GM18907 (cell line): Measurements from ENCODE around the gene IVL.

Experiments
- ATAC-seq: cut with Tn5 transposase; IDR thresholded peaks from one replicate; pipeline ENCODE4 v1.9.1; 2021; ENCODE audit warnings: mild to moderate bottlenecking, moderate library complexity; ENCODE audit not compliant: unreplicated experiment

IVL gene

GRCh38 chr1:152946248-152946647, 37.9 kb downstream of the IVL start:
- ATAC-seq: no peak

DNA sequence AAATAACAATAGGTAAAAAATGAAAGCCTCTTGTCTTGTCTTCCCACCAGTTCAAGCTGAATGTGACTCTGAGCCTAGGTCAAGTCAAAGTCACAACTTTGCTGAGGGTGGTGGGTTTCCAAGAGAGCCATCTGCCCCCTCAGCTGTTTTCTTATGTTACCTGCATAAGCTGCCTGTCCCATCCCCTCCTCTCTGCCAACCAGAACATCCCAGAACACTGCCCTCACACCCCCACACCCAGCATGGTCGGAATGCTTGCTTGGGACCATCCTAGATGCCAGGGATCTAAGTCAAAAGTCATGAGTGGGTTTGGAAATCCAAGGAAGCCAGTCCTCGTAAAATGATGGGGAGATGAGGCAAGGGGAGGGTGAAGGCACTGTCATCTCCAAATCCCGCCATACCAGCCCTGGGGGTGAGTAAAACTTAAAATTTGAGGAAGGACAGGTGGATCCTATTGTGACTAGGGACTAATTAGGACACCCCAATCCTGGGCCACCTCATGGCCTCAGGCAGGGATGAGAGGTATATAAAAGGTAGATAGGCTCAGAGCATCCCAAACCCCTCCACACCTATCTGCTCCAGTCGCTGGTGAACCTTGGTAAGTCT, 38.4 kb downstream of the IVL start, which contains the start of gene SPRR5:
SPRR5 (plus strand) TSS at position 556 of the 606 bp plus-strand sequence. CDS start 1,349 bp downstream, outside the sequence.
- ATAC-seq: no peak

DNA sequence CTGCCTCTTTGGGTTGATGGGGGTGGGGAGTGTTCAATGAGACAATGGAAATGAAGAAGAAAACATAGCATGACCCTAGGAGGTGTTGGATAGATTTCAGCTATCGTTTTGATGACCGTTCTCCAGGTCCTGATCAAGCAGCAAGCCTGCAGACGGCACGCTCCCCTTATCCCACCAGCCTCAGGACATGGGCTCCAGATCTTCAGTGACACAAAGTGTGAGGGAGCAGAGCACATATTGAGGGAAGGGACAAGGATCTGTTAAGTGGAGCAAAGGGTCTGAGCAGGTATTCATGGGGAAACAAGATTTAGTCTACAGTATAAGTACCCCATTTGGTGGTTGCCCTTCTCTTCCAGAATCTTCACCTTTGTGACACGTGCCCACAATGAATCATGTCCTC, 43.4 kb downstream of the IVL start:
- no peak for ATAC-seq

- ATAC-seq: no peak
Observed at GRCh38 chr1:152953761-152954160, 45.4 kb downstream of the IVL start.

- ATAC-seq: no peak
Observed at GRCh38 chr1:152954436-152954835, 46.1 kb downstream of the IVL start.

- no peak for ATAC-seq
Observed at GRCh38 chr1:152957561-152957960, 49.2 kb downstream of the IVL start.

- ATAC-seq: no peak
Observed at GRCh38 chr1:152959273-152959672, 50.9 kb downstream of the IVL start.

DNA sequence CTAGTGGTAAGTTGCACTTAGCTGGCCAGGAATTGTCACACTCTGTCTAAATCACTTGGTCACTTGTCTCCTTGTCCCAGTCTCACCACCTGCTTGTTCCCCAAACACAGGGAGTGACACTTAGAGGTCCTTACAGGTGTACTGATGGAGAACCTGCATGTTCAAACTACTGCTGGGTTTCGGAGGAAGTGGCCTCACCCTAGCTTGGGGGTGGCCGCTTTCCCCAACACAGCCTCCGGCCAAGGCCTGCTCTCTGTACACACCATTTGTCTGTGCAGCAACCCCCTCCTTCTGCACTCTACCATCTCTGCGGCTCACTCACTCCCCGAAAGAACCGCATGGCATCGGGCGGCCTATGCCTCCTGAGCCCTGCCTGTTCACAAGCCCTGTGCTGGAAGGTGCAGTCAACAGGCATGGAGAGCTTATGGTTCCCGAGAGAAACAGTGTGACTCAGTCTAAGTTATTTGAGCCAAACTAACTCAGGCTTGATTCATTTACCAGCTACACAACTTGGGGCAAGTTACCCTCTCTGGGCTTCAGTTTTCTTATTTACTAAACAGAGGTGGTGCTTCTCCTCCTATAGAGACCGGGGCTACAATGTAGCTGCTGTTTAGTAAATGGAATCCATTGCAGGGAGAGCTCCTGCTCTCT, 51.6 kb downstream of the IVL start:
- no peak for ATAC-seq

DNA sequence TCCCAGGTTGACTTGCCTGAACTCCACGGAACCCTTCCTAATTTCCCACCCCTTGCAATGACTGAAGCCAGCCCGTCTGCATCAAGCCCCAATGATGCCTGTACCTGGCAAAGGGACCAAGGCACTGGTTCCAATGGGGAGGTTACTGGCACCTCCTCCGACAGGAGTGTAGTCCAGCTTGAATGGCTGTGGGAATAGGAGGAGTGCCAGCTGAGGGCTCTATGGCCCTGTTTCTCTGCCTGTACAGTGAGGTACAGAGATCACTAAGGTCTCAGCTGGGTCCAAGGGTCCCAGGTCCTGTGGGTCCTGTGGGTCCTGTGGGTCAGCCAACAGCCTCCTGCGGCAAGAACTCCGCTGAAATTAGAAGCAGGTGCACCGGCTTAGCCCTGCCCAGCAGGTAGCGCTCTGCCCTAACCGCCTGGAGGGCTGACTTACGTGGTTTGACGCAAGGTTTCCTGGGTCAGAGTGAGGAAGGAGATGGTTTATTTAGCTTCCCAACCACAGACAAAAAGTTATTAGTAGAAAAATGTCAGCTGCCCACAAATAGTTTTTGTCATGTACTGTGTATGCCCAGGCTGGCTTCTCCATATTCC, 52.2 kb downstream of the IVL start:
- no peak for ATAC-seq
